ENCODE data around the gene NUB1.

- no peak for TF ChIP-seq POLR2A (IDR thresholded peaks at IDR 0.05)
- no peak for TF ChIP-seq CTCF (IDR thresholded peaks at IDR 0.05)
- no peak for TF ChIP-seq POLR2AphosphoS5 (IDR thresholded peaks at IDR 0.05)
Observed at GRCh38 chr7:151406886-151407583, 65.4 kb downstream of the NUB1 start.
